IPS DF 6.9 (cell line): ENCODE data around the gene ERC2.

Experiments
- DNase-seq: peaks from one replicate; pipeline ENCODE4 v3.0.0-alpha.2; 2013; ENCODE audit warnings: low read depth, low spot score
- H3K27ac ChIP-seq: one replicate; pipeline ENCODE4 v1.5.1; 2013; ENCODE audit warnings: low read length, control low read depth
- H3K27me3 ChIP-seq: 2 replicates; pipeline ENCODE4 v1.6.1; 2013; ENCODE audit warnings: mild to moderate bottlenecking, low read length; ENCODE audit not compliant: control insufficient read depth, insufficient read depth
- H3K36me3 ChIP-seq: 2 replicates; pipeline ENCODE4 v1.6.1; 2013; ENCODE audit warnings: low read length; ENCODE audit not compliant: control insufficient read depth, insufficient read depth
- H3K4me1 ChIP-seq: 2 replicates; pipeline ENCODE4 v1.6.1; 2013; ENCODE audit warnings: low read length; ENCODE audit not compliant: control insufficient read depth, insufficient read depth
- H3K4me3 ChIP-seq: 2 replicates; pipeline ENCODE4 v1.5.1; 2013; ENCODE audit warnings: mild to moderate bottlenecking, low read length
- H3K9me3 ChIP-seq: 2 replicates; pipeline ENCODE4 v1.6.1; 2013; ENCODE audit warnings: low read length, inconsistent platforms; ENCODE audit not compliant: control insufficient read depth, insufficient read depth
- WGBS: extraction: QIAGEN DNeasy Blood & Tissue Kit; methylation state at CpG from one replicate; pipeline ENCODE4 v1.1.7; 2013; ENCODE audit warnings: mixed read lengths, missing lambda C conversion rate; ENCODE audit not compliant: insufficient read length, insufficient coverage; 5-methylcytosine and 5-hydroxymethylcytosine counted together

ERC2 gene

GRCh38 chr3:56233742-56234141 is 234.5 kb downstream of the ERC2 start:
- WGBS: no CpG with 5 or more reads among the region's 3 CpGs
- no peak for DNase-seq

GRCh38 chr3:56229311-56229710 is 239.0 kb downstream of the ERC2 start:
- no peaks in the 10 kb centered on the region for H3K27me3 ChIP-seq
- DNase-seq: no peak
- H3K27ac ChIP-seq: no peak overlapping the region
- no peaks in the 10 kb centered on the region for H3K9me3 ChIP-seq
- H3K4me1 ChIP-seq: no peaks in the 10 kb centered on the region
- H3K4me3 ChIP-seq: no peak overlapping the region
- WGBS: no CpG with 5 or more reads among the region's 1 CpG
- H3K36me3 ChIP-seq: no peaks in the 10 kb centered on the region

More at GRCh38 chr3:56233742-56234141, 234.5 kb downstream of the ERC2 start:
- Histone ChIP-seq H3K9me3 (no peaks in the 10 kb centered on the region), H3K4me3 (no peak overlapping the region), H3K4me1 (no peaks in the 10 kb centered on the region), H3K36me3 (no peaks in the 10 kb centered on the region), H3K27ac (no peak overlapping the region), H3K27me3 (no peaks in the 10 kb centered on the region)

- Histone ChIP-seq H3K4me3 (no peak overlapping the region), H3K36me3 (no peaks in the 10 kb centered on the region), H3K27ac (no peak overlapping the region), H3K9me3 (no peaks in the 10 kb centered on the region), H3K27me3 (no peaks in the 10 kb centered on the region), H3K4me1 (no peaks in the 10 kb centered on the region)
- no CpG with 5 or more reads among the region's 2 CpGs for WGBS
- DNase-seq: no peak
These were observed 245.4 kb downstream of the ERC2 start for GRCh38 chr3:56222866-56223265.

GRCh38 chr3:56219894-56220805 is 248.1 kb downstream of the ERC2 start:
- Histone ChIP-seq H3K27me3 (no peaks in the 10 kb centered on the region), H3K4me3 (no peak overlapping the region), H3K27ac (no peak overlapping the region), H3K4me1 (no peaks in the 10 kb centered on the region), H3K9me3 (no peaks in the 10 kb centered on the region), H3K36me3 (no peaks in the 10 kb centered on the region)
- no peak for DNase-seq
- no CpG with 5 or more reads among the region's 11 CpGs for WGBS

GRCh38 chr3:56209982-56210751 is 258.1 kb downstream of the ERC2 start:
- no peaks in the 10 kb centered on the region for H3K36me3 ChIP-seq
- no CpG with 5 or more reads among the region's 2 CpGs for WGBS

GRCh38 chr3:56207922-56208321 is 260.3 kb downstream of the ERC2 start:
- no CpG with 5 or more reads among the region's 4 CpGs for WGBS
- no peak for DNase-seq
- Histone ChIP-seq H3K4me3 (no peak overlapping the region), H3K27ac (no peak overlapping the region), H3K27me3 (no peaks in the 10 kb centered on the region), H3K36me3 (no peaks in the 10 kb centered on the region), H3K4me1 (no peaks in the 10 kb centered on the region), H3K9me3 (no peaks in the 10 kb centered on the region; the same call in 1 of the 2 replicates)

More at GRCh38 chr3:56209982-56210751, 258.1 kb downstream of the ERC2 start:
- H3K27ac ChIP-seq: no peak overlapping the region
- no peak overlapping the region for H3K4me3 ChIP-seq
- no peak for DNase-seq
- no peaks in the 10 kb centered on the region; the same call in 1 of the 2 replicates for H3K9me3 ChIP-seq
- no peaks in the 10 kb centered on the region for H3K27me3 ChIP-seq
- H3K4me1 ChIP-seq: no peaks in the 10 kb centered on the region

GRCh38 chr3:56205406-56205805 is 262.9 kb downstream of the ERC2 start:
- no peak overlapping the region for H3K4me3 ChIP-seq
- no CpG with 5 or more reads among the region's 3 CpGs for WGBS
- H3K9me3 ChIP-seq: no peaks in the 10 kb centered on the region
- no peaks in the 10 kb centered on the region for H3K4me1 ChIP-seq
- DNase-seq: no peak
- H3K36me3 ChIP-seq: no peaks in the 10 kb centered on the region
- H3K27ac ChIP-seq: no peak overlapping the region
- no peaks in the 10 kb centered on the region for H3K27me3 ChIP-seq

GRCh38 chr3:56202997-56203396 is 265.3 kb downstream of the ERC2 start:
- WGBS: no CpG with 5 or more reads among the region's 4 CpGs
- H3K36me3 ChIP-seq: no peaks in the 10 kb centered on the region
- H3K27me3 ChIP-seq: no peaks in the 10 kb centered on the region
- no peaks in the 10 kb centered on the region for H3K9me3 ChIP-seq
- H3K4me1 ChIP-seq: no peaks in the 10 kb centered on the region
- H3K27ac ChIP-seq: no peak overlapping the region
- no peak for DNase-seq
- H3K4me3 ChIP-seq: no peak overlapping the region

- Histone ChIP-seq H3K4me3 (no peak overlapping the region), H3K27ac (no peak overlapping the region), H3K4me1 (no peaks in the 10 kb centered on the region), H3K36me3 (no peaks in the 10 kb centered on the region), H3K27me3 (no peaks in the 10 kb centered on the region), H3K9me3 (no peaks in the 10 kb centered on the region)
- WGBS: no CpG with 5 or more reads among the region's 1 CpG
- DNase-seq: no peak
These were observed 266.9 kb downstream of the ERC2 start for GRCh38 chr3:56201407-56201806.

- no peak for DNase-seq
- H3K9me3 ChIP-seq: no peaks in the 10 kb centered on the region
- no peaks in the 10 kb centered on the region for H3K27me3 ChIP-seq
- H3K27ac ChIP-seq: no peak overlapping the region
- 0 out of 2 replicates have a peak, but pooled peaks cover 1% of the 10 kb centered on the region for H3K4me1 ChIP-seq
- no peaks in the 10 kb centered on the region for H3K36me3 ChIP-seq
- no peak overlapping the region for H3K4me3 ChIP-seq
These were observed 268.0 kb downstream of the ERC2 start for GRCh38 chr3:56200251-56200650.
